Activated gamma-delta T cell treated with Interleukin-2 at 50 U/mL for 16 hours (primary cell): Measurements from ENCODE around the gene PTPRT.

ENCODE experiments used
- DNase-seq: peaks from one replicate; pipeline ENCODE4 v3.0.0-alpha.2; 2020

Gene PTPRT

DNA sequence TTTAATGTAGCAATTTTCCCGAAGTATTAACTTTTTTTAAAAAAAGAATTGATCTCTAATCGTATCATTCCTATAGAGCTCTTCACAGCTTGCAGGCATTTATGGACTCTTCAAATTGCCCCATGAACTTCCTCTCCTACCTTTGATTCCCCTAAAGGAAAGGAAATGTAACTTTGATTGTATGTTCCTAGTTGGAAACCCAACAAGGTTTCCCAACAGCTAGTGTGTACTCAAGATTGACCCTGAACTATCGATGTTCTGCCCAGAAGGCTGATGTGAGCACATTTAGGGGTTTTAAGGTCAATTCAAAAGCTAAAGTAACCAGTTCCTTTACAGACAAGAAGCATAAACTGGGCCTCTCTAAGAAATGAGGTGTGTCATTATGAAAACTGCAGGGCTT lies 491.7 kb downstream of the PTPRT start:
- DNase-seq, result no peak

DNA sequence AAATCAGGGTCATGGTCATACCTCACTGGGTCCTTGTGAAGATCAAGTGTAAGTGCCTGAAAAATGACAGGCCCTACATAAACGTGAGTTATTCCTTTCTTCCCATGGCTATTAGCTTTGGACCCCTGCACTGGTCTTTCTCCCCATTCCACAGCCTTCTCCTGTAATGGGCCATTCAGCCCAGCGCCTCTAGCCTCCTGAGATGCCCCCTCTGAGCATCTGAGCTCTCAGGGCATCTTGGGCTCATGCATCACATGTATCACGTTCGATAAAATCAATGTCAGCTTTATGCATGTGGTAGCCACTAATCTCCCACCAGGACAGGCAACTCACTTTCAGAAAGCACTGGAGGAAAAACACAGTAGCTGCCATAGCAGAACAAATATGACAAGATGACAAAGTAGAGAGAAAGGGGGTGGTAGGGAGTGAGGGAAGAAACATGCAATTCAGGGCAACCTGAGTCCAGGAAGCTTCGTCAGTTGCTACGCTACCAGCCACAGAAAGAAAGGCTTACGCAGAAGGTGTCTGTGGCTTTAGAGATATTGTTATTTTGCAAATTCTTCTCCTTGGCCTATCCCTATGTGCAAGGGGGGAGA lies 498.8 kb downstream of the PTPRT start:
- DNase-seq, result no peak

DNA sequence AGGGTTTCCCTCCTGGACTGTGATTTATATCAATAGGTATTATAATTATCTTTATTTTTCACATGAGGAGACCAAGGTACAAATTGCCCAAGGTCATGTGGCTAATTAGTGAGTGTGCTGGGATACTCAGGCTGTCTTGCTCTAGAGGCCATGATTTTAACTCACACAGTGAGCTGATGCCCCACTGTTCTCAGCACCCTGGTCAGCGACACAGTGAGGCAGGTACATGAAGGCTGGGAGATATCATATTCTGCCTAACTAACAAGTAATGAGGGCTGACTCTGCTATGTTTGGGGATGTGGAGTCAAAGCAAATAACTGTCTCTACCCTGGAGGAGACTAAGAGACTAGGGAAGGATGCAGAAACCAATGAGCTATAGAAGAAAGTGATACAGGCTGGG lies 501.1 kb downstream of the PTPRT start:
- no peak for DNase-seq

DNA sequence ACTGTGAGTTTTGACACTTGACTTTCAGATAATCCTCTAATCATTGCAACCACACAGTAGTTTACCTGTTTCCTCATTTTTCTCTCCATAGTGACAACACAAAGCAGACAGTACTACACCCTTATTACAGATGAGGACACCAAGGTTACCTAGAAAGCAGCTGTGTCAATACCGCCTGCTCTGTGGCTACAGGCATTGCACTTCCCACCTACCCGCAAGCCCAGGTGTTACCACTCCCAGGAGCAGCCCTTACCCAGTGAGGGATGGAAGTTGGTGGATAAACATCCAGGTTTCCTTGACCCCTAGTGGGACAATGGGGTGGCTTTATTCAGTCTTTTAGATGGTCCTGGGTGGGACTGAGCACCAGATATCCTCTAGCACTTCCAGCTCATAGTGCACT lies 503.6 kb downstream of the PTPRT start:
- no peak for DNase-seq

DNA sequence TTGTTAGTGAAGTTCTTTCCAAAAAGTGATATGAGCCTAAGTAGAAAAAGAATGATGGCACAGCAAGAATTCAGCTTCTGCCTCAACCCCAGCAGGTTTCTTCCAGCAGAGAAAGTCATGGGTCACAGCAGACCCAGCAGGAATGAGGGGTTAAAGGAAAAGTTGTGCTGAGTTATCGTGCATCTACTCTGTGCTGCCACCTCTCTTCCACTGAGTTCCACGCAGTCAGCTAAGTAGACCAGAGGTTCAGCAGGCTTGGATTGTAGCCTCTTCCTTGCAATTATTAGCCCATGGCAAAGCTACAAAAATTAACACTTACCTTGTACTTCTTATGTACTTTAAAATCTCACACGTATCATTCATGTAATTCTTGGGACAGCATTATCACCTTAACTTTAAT lies 510.8 kb downstream of the PTPRT start:
- no peak for DNase-seq

DNA sequence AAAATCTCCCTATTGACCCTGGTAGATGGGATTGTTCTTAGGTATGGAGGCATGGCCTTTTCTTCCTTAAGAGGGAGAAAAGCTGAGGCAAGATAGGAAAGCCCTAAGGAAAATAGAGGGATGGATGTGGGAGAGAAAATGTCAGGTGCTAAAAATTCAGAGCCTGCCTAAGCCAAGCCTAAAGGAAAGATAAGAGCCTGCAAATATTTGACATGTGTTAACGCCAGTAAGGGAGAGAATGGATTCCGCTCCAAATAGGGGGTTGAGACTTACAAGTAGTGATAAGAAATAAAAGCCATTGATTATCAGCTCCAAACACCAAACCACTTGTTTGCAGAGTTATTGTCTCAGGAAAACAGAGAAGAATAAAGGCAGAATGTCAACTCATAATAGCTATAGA lies 533.6 kb downstream of the PTPRT start:
- DNase-seq, result no peak

DNA sequence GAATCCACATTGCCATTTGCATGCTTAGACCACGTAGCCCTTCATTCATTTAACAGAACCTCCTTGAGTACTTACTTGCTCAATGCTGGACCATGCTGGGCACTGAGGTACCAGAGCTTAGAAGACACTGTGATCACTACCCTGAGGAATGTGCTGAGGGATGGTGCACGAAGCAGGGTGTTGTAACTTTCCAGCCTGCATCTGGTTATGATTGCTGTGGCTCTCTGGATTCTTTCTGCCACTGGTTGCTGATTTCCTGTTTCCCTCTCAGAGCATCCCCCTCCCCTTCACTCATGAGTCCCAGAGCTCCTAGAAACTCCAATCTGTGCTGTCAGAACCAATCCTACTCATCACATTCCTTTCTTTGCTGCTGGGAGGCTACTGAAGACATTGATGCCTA lies 537.4 kb downstream of the PTPRT start:
- DNase-seq, result no peak

DNA sequence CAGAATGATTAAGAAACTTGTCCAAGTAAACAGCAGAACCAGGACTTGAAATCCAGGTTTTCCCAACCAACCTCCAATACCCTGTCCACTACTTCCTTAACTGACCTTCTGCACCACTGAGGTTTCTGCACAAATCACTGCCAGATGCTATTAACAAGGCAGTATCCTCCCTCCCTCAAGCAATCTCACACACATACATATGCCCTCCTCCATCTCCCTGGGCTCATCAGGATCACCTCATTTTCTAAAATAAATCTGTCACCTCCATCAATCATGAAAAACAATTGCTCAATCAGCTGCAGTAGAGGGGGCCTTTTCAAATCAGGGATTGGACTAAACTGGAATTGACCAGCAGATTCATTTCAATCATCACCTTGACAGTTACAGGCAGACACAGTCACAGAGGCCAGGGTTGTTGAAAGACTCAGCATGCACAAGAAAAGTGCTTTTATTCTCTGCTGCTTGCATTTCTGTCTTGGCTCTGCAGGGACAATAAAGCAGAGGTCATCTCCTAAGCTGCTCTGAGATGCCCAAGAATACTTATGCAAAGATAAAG lies 539.4 kb downstream of the PTPRT start:
- no peak for DNase-seq

DNA sequence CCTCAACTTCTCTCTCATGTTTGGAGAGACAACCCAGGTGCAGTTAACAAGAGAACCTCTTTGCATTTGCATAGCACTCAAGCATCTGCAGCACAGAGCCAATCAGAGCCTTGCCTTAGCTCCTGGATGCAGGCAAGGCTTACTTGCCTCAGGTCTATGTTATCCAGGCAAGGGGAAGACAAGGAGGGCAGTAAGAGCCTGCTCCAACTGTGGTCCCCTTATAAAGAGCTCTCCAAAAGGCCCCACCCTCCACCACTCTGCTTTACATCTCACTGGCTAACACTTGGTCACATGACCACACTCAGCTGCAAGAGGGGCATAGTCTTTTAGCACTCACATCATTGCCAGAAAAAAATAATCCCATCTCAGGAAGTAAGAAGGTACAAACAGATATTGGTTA lies 540.0 kb downstream of the PTPRT start:
- no peak for DNase-seq

DNA sequence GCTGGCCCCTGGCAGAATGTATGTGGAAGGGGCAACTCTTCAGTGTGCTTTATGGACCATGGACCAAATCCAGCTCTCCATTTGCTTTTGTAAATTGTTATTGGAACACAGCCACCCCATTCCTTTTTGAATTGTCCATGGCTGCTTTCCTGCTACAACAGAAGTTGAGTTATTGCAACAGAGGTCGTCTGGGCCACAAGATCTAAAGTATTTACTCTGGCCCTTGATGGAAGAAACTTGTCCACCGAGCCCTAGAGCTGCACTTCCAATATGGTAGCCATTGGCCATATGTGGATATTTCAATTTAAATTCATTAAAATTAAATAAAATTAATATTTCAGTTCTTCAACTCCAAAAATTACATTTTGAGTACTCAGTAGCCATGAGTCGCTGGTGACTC lies 543.5 kb downstream of the PTPRT start:
- DNase-seq, result no peak

DNA sequence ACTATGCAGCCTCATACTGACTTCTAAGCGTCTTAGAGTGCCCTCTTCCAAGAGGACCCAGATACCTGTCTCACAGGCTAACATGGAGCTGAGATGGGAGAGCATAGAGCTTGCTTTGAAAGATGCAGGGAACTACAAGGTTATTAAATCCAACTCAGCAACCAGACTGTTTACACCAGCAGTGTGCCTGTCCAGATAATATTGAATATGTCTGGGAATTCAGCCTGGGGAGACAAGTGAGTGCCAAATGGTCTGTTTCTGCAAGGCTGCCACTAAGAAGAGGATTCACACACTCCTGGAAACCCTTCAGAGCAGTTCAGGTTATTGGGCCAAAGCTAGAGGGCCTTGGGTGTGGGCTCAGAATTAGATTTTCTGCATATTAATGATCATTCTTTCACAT lies 547.8 kb downstream of the PTPRT start:
- no peak for DNase-seq

DNA sequence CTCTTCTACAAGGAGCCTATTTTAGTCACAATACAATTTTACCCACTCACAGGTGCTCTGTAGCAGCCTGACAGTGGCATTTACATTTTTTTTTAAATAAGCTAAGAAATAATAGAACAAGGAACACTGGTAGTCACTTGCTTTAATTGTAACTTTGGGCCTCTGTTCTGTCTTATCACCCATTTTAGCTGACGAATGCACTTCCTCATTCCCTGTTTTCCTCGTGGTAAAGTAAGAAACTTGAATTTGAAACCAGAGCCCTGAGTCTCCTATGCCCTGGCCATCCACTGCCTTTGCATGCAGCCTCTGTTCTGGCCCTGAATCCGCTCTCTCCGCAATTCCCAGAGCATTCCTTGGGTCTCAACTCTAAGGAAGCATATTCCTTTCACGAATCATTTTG lies 550.6 kb downstream of the PTPRT start:
- DNase-seq, result no peak

DNA sequence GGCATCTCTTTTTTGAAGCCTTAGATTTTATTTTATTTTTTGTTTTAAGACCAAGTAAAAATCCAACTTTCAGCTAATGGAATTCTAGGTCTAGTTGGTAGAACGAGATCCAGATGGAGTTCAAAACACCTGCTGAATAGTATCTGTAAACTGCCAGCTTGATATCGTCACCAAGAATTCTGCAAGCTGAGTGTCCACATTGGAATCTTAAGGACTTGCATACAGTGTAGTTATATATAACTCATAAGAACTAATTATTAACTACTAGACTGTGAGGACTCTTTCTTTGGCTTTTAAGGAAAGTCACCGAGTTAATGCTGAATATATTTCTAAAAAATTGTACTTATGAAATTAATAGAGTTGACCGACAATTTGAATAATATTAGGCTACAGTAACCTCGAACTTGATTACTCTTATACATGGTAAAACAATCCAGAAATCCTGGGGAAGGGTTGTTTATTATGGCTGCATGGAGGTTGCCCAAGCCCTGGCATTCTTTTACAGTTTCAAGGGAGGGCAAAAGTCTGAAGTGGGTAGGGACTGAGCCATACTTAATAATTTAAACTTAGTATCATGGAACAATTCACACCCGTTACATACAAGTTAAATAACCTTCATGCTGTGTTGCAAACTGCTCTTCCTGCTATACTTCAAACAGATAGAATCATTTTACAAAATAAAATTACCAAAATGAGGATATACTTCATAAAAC lies 553.9 kb downstream of the PTPRT start:
- DNase-seq, result no peak

DNA sequence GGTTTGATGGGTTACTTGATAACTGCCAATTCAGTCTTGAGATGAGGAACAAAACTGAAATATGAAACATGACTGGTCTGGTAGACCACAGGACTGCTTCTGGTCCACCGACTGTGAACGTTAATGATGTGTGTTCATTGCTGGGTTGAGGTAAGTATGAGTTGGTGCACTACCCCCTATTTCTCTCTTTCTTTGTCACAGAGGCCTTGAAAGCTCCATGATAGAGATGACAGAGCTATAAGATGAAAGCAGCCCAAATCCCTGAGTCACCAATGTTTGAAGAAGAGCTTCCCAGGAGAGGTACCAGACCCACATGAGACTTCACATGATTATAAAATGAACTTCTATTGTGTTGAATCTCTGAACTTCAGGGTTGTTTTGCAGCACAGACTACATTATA lies 555.5 kb downstream of the PTPRT start:
- DNase-seq, result no peak

DNA sequence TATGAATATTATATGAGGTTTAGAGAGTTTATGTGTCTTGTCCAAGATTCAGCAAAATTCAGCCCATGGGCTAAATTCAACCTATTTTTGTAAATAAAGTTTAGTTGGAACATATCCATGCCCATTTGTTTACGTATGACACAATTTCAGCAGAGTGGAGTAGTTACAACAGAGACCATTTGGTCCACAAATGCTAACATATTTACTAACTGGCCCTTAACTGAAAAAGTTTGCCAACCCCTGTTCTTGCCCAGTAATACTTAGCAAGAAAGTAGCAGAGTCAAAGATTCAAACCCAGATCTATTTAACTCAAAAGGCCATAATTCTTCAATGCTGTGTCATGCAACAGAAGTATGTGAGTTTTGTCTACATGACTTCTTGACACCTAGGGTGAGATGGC lies 561.0 kb downstream of the PTPRT start:
- no peak for DNase-seq

DNA sequence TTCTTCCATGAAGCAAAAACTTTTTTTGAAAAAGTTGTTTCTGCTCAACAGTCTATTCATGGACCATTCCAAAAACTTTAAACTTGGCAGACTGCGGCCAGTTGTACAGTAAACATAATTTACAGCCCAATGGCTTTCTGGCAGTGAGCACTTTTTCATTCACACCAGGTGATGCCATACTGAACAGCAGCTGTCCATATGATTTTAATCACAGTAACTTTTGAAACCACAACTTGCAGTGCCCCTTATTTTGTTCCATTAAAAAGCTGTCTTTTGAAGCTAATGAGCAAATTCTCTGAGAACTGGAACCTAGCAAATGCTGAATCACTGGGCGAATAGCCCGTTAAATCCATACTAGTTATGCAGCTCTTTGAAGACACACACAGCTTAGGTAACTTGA lies 576.6 kb downstream of the PTPRT start:
- no peak for DNase-seq

DNA sequence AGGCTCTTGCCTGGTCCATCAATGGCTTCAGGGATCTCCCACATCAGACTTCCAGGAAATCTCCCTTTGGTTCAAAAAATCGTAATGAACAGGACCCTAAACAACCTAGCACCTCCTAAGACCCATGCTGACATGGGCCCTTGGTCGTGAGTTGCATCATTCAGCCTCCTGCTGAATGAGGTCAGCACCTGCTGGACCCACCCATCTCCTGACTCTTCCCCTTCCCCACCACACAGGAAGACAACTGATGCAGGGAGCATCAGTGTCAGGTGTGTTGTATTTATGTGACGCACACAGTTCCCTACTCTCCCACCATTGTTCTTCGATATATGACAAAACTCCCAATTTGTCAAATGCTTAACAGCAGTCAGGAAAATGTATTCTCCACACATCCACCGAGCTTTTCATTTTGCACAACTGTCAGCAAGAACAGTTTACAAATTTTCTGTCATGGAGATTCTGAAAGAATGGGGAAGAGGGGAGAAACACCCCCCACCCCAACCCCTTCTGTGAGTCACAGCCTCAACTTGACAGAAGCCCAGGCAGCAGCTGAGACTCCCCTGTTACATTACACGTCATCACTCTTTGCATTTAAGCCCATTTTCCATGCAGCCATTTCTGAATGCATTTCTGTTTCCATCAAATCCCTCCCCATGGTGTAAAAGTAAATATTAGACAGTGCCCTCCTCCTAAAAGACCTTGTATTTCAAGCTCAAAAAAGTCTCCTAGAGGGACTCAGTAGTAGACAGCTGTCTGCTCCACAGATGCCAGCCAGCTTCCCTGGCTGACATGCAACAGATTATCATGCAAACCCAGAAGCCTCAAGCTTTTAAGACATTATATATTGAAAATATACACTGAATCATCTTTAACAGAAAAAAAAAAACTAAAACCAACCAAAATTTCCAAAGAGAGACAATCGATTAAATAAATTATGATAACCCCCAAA lies 577.5 kb downstream of the PTPRT start:
- no peak for DNase-seq

DNA sequence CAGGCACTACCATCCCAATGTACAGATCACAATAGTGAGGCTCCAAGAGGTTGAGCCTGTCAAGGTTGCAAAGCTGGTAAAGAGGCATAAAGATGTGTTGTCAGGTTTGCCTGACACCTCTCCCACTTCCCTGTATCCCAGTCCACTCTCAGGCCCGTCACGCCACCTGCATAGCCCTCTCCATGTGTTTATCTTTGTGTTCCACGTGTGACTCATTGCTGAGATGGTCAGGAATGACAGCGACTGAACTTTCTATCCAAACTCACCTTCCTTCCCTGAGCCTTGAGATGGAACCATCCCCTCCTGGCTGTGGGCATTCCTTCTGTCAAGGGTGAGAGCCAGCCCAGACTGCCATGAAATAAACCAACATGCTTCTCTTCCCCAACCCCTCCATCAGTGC lies 578.3 kb downstream of the PTPRT start:
- no peak for DNase-seq

DNA sequence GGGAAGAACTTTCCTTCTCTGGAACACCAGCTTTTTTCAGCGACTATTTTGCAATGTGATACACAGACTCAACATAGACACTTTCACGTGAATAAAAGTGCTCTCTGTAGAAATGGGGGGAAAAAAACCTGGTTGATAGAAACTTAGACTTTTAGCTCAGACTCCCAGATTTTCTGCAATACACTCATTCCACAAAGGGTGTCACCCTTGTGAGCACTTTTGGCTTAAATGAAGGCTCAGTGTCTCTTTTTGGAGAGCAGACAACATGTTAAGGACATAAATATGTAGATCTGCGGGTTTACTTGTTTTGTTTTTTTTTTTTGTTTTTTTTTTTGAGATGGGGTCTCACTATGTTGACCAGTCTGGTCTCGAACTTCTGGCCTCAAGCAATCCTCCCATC lies 579.6 kb downstream of the PTPRT start:
- no peak for DNase-seq

DNA sequence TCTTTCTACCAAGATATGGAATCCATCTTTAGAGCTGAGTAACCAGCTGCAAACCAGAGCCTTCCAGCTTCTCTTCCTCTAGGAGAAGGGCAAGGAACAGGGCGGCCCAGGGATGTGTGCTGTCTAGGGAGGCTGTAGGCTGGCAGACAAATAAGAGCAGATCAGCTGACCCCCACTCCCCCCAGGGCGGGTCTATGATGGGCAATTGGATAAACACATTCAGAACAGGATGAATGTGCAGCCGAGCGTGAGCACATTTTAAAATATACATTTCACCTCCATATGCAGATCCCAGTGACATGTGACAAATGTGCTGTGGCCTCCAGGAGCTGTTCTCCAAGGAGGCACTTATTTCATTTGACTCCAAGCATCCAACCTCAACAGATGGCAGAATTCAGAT lies 580.1 kb downstream of the PTPRT start:
- DNase-seq, result no peak

DNA sequence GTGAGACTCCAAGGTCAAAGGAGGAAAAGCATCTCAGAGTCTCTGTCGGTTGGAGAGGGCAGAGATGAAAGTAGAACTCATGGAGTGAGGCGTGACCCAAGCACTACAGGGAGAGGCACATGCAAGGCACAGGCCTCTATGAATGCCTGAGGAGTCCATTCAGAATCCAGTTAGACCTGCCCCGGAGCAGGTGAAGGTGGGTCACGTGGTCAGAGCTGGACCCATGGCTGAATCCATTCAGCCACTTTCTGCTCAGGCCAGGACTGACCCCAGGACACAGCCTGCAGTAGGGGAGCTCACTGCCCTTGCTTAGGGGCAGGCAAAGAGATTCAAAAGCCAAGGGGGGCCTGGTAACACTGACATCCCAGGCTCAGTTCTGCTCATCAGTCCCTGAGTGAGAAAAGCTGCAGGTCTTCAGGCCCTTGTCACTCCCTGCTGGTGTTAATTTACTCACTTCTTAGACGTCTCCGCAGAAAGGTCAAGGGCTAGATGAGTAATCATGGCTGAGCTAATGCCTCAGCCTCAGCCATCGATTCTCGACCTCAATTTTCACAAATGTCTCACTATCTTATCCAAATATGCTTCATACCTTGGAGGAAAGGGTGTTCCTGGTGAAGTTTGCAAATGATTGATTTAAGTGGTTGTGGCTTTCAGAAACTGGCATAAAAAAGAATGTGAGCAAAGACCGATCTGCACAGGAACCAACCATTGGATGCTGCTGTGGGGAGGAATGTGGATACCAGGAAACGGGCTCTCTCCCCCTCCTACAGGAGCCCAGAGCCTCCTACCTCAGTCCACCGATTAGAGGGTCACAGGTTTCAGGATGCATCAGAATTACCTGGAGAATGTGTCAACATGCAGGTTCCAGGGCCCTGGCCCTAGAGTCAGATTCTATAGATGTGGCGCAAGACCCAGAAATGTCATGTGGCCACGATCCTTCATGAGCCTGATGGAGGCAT lies 584.4 kb downstream of the PTPRT start:
- DNase-seq, result no peak

DNA sequence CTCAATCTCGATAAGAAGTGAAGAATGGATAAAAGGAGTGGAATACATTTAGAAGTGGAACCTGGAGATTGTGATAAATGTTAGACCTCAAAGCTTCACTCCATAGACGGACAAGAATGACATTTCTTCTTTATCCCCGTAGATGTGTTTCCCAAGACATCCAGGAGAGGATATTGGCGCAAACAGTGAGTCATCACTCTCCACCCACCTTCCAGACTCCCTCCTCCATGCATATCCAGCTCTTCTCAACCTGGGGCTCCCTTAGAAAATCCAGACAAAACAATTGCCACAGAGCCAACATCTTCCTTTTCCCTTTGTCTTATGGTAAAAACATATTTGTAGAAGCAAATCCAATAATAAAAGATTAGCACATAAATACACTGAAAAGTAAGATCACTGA lies 586.1 kb downstream of the PTPRT start:
- no peak for DNase-seq

DNA sequence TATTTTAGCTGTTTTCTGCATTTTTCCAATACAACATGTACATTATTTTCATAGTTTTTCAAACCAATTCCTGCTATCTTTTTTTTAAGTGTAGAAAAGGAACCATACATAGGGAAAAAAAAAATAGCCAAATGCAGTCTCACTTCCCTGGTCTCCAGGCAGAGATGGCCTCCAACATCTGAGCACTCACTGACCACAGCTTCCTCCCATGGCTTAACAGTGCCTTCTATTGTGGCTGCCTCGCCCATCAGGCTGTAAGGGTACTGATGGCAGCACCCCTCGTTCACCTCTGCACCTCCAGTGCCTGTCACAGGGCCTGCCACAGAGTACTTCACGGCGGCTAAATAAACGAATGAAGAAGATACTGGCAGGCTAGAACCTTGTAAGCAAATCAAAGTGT lies 591.1 kb downstream of the PTPRT start:
- DNase-seq, result no peak
